PC-3 (cell line): ENCODE measurements around the gene EBLN1. TPM values are rescaled to one million over a fixed set of nuclear protein-coding genes. Genes with fewer than 3 reads are reported as not detected.

Experiments used
- ATAC-seq: fragments of 200-7000 bp; cut with Tn5 transposase; 2 replicates; pipeline ENCODE4 v1.9.1; 2020; ENCODE audit warnings: mild to moderate bottlenecking, moderate library complexity
- BruUV-seq: library from RNA; stranded (reverse); fragments of 400-500 nt; replicated peaks from 2 replicates; lab custom pipeline; 2021; lab: Mats Ljungman, UMichigan
- CTCF ChIA-PET: fragments of 300-600 bp; sonication (Branson Sonifier 250); formaldehyde crosslinking; loops from one replicate; lab custom pipeline; 2022; ENCODE audit warnings: antibody characterized with exemption; lab: Charles Lee
- POLR2A ChIA-PET: fragments of 300-600 bp; sonication (Branson Sonifier 250); formaldehyde crosslinking; loops from one replicate; lab custom pipeline; 2022; ENCODE audit warnings: antibody characterized with exemption; ENCODE audit not compliant: unreplicated experiment; lab: Charles Lee
- DNase-seq: peaks from one replicate; pipeline ENCODE4 v3.0.0-alpha.2; 2015
- H2AFZ ChIP-seq: fragments of 300-600 bp; sonication (generic); 2 replicates; pipeline ENCODE4 v1.6.0; 2016; ENCODE audit warnings: antibody characterized with exemption, low read length
- H3F3A ChIP-seq: fragments of 300-600 bp; sonication (generic); one replicate; pipeline ENCODE4 v1.6.0; 2017; ENCODE audit warnings: antibody characterized with exemption, low read length, control low read depth, mild to moderate bottlenecking; ENCODE audit not compliant: unreplicated experiment
- H3K27ac ChIP-seq: fragments of 300-600 bp; sonication (generic); 2 replicates; pipeline ENCODE4 v1.5.1; 2016; ENCODE audit warnings: mild to moderate bottlenecking, low read length
- H3K27me3 ChIP-seq: fragments of 300-600 bp; sonication (generic); 2 replicates; pipeline ENCODE4 v1.6.1; 2016; ENCODE audit warnings: low read length, mixed read lengths
- H3K36me3 ChIP-seq: fragments of 300-600 bp; sonication (generic); 2 replicates; pipeline ENCODE4 v1.6.1; 2016; ENCODE audit warnings: low read depth, mixed run types, low read length, mixed read lengths
- H3K4me1 ChIP-seq: fragments of 300-600 bp; sonication (generic); 2 replicates; pipeline ENCODE4 v1.5.1; 2016; ENCODE audit warnings: low read length; ENCODE audit not compliant: insufficient read depth
- H3K4me2 ChIP-seq: fragments of 300-600 bp; sonication (generic); 2 replicates; pipeline ENCODE4 v1.6.0; 2016; ENCODE audit warnings: low read length
- H3K4me3 ChIP-seq: fragments of 300-600 bp; sonication (generic); 2 replicates; pipeline ENCODE4 v1.5.1; 2016; ENCODE audit warnings: mild to moderate bottlenecking, low read length, mixed read lengths
- H3K79me2 ChIP-seq: fragments of 300-600 bp; sonication (generic); 2 replicates; pipeline ENCODE4 v1.6.1; 2017; ENCODE audit warnings: low read length, mixed read lengths
- H3K9ac ChIP-seq: fragments of 300-600 bp; sonication (generic); 2 replicates; pipeline ENCODE4 v1.6.0; 2016; ENCODE audit warnings: mild to moderate bottlenecking, low read length
- H3K9me2 ChIP-seq: fragments of 300-600 bp; sonication (generic); replicated peaks from 2 replicates; pipeline ENCODE4 v1.6.1; 2016; ENCODE audit warnings: mixed run types, low read length, mixed read lengths
- H3K9me3 ChIP-seq: fragments of 300-600 bp; sonication (generic); 2 replicates; pipeline ENCODE4 v1.6.1; 2016; ENCODE audit warnings: low read length, mixed read lengths
- H4K20me1 ChIP-seq: fragments of 300-600 bp; sonication (generic); 2 replicates; pipeline ENCODE4 v1.6.1; 2016; ENCODE audit warnings: low read length, mixed read lengths
- EZH2 ChIP-seq: fragments of 300-600 bp; sonication (generic); IDR thresholded peaks from one replicate; pipeline ENCODE4 v1.6.1; 2017; ENCODE audit warnings: antibody characterized with exemption, mild to moderate bottlenecking, low read length; ENCODE audit not compliant: unreplicated experiment
- EZH2phosphoT487 ChIP-seq: fragments of 300-600 bp; sonication (generic); IDR thresholded peaks from 2 replicates; pipeline ENCODE4 v1.6.1; 2018; ENCODE audit warnings: mild to moderate bottlenecking, antibody characterized with exemption, low read length, borderline replicate concordance
- intact Hi-C: fragments of 100-400 bp; cut with micrococcal nuclease; formaldehyde crosslinking; loops from 2 replicates; pipeline ENCODE4 v1.9.0; 2023
- total RNA-seq: library from RNA; depleted of rRNA; stranded (reverse); fragments of >200 nt; gene quantifications from 2 replicates; pipeline ENCODE4 v1.2.3, GENCODE V29; 2014
- TF ChIP-seq, protein P1 (sequence below): fragments of 300-600 bp; sonication (generic); conservative IDR thresholded peaks from 2 replicates; pipeline ENCODE4 v1.5.1; 2017; ENCODE audit warnings: antibody characterized with exemption, low read depth, mild to moderate bottlenecking, low read length

The EBLN1 gene
- total RNA-seq, 1 experiment from 2014 or later = not detected

DNA sequence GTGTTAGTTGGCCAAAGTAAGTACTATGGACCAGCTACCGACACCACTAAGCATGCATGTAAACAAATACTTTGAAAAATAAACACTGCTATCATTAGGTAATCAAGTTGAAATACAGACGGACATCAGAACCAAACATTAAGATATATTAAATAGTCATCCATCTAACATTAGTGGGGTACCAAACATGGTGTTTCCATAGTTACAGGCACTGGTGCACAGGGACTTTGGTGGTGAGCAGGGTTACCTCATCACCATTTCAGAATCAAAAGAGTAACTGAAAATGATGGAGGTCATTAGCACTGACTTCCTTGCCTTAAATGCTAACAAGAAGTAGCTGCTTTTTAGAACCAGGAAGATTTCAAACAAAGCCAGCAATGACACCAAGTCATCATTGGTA, 23.9 kb downstream of the EBLN1 start:
- POLR2A ChIA-PET = no interaction called here
- no peaks in the 10 kb centered on the region for H3K9me2 ChIP-seq
- H3K9ac ChIP-seq = no peak overlapping the region
- intact Hi-C loops = no loop called here
- no peaks in the 10 kb centered on the region for H3K36me3 ChIP-seq
- no peaks in the 10 kb centered on the region for H3K79me2 ChIP-seq
- ATAC-seq (no peak), DNase-seq (no peak)
- H3K9me3 ChIP-seq = no peaks in the 10 kb centered on the region
- H3K4me1 ChIP-seq = no peaks in the 10 kb centered on the region; the same call in 1 of the 2 replicates
- BruUV-seq = no TSS peak
- H3K4me2 ChIP-seq = no peak overlapping the region
- H2AFZ ChIP-seq = no peak overlapping the region
- no peak overlapping the region for H3K27ac ChIP-seq
- TF ChIP-seq EZH2 (no peak), EZH2phosphoT487 (no peak)
- TF ChIP-seq, protein P1, sequence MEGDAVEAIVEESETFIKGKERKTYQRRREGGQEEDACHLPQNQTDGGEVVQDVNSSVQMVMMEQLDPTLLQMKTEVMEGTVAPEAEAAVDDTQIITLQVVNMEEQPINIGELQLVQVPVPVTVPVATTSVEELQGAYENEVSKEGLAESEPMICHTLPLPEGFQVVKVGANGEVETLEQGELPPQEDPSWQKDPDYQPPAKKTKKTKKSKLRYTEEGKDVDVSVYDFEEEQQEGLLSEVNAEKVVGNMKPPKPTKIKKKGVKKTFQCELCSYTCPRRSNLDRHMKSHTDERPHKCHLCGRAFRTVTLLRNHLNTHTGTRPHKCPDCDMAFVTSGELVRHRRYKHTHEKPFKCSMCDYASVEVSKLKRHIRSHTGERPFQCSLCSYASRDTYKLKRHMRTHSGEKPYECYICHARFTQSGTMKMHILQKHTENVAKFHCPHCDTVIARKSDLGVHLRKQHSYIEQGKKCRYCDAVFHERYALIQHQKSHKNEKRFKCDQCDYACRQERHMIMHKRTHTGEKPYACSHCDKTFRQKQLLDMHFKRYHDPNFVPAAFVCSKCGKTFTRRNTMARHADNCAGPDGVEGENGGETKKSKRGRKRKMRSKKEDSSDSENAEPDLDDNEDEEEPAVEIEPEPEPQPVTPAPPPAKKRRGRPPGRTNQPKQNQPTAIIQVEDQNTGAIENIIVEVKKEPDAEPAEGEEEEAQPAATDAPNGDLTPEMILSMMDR = no peak
- H3K27me3 ChIP-seq = no peaks in the 10 kb centered on the region
- H4K20me1 ChIP-seq = no peaks in the 10 kb centered on the region
- CTCF ChIA-PET = interaction anchor here (0.6 kb wide), 1 partner anchor 60 kb away, joined by 5 read pairs; no protein-coding TSS in a partner anchor
- no peak overlapping the region for H3K4me3 ChIP-seq
- H3F3A ChIP-seq = no peaks in the 10 kb centered on the region

DNA sequence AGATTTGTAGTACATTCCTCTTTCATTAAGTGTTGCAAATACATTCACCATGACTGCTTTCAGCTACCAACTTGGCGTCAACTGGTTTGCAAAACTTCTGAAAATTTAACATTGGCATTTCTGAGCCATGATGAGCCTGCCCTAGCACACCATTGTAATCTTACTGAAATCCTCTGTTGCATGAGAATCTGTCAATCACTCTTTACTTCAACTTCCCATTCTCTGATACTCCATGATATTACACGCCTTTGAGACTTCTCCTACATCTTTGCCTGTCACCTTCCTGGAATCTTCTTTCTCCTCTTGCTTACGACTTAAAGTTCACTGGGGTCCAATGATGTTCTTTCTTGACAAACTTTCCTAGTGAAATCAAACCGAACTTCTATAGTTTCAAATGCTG, 32.2 kb downstream of the EBLN1 start:
- Histone ChIP-seq H3K9me2 (no peaks in the 10 kb centered on the region), H3K9me3 (no peaks in the 10 kb centered on the region), H3K36me3 (no peaks in the 10 kb centered on the region), H4K20me1 (no peaks in the 10 kb centered on the region), H3K27me3 (no peaks in the 10 kb centered on the region), H3K4me2 (no peak overlapping the region), H3K27ac (no peak overlapping the region), H2AFZ (no peak overlapping the region), H3K79me2 (no peaks in the 10 kb centered on the region), H3K4me3 (no peak overlapping the region), H3K4me1 (peaks cover 4% of the 10 kb centered on the region; the same call in 1 of the 2 replicates), H3F3A (no peaks in the 10 kb centered on the region), H3K9ac (no peak overlapping the region)
- intact Hi-C loops = no loop called here
- POLR2A ChIA-PET = no interaction called here
- TF ChIP-seq EZH2 = no peak
- ATAC-seq = no peak
- no peak for DNase-seq
- no TSS peak for BruUV-seq
- CTCF ChIA-PET = no interaction called here

DNA sequence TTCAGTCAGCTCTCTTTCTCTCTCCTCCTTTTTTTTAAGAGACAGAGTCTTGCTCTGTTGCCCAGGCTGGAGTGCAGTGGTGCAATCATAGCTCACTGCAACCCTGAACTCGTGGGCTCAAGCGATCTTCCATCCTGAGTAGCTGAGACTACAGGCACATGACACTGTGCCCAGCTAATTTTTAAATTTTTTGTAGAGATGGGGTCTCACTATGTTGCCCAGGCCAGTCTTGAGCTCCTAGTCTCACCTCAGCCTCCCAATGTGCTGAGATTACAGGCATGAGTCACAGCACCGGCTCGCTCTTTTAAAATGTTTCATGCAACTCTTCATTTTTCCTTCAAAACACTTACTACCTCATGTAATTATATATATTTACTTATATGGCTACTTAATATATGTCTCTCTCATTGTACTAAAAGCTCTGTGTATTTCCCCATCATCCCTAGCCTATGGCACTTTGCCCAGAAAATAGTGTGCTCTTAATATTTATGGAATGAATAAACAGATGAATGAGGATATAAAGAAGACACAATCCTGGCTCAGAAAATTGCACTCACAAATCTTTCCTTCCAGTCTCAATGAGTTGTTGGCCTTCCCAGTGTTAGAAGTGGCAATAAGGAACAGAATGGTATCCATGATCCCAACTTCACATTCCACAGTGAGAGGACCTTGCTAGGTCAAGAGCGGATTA, 33.9 kb downstream of the EBLN1 start:
- POLR2A ChIA-PET = interaction anchor here (0.6 kb wide), 1 partner anchor 434 kb away, joined by 4 read pairs; no protein-coding TSS in a partner anchor
- Histone ChIP-seq H2AFZ (no peak overlapping the region), H3K4me1 (peaks cover 4% of the 10 kb centered on the region; the same call in 1 of the 2 replicates), H3K9me2 (no peaks in the 10 kb centered on the region), H3K4me2 (no peak overlapping the region), H3K27me3 (no peaks in the 10 kb centered on the region), H3K4me3 (no peak overlapping the region), H3K79me2 (no peaks in the 10 kb centered on the region), H3K9ac (no peak overlapping the region), H3K9me3 (no peaks in the 10 kb centered on the region), H4K20me1 (no peaks in the 10 kb centered on the region), H3K27ac (no peak overlapping the region), H3F3A (no peaks in the 10 kb centered on the region), H3K36me3 (no peaks in the 10 kb centered on the region)
- DNase-seq = peak; percentile 60
- no TSS peak for BruUV-seq
- CTCF ChIA-PET = interaction anchor here (0.6 kb wide), 1 partner anchor 206 kb away, joined by 6 read pairs; no protein-coding TSS in a partner anchor
- intact Hi-C loops = no loop called here
- TF ChIP-seq, protein P1 = no peak
- TF ChIP-seq EZH2 = no peak
- TF ChIP-seq EZH2phosphoT487 = no peak
- peak; percentile 38 for ATAC-seq
